ENCODE measurements around the gene TPRG1L.
"Not testable (repeated sequence)": the region's sequence is repeated elsewhere in the genome, so short reads cannot be mapped to it uniquely, and the experiment has no call there.

Gene TPRG1L

GRCh38 chr1:3624200-3625136, at the start of gene TPRG1L:
TPRG1L (plus strand) TSS chr1:3625015; CDS start chr1:3625073, 58 bp downstream.
- peak; percentile 97 for DNase-seq (ENCODE audit: low read depth)
- H3K4me3 ChIP-seq (ENCODE audit: low read length) = peak within 1 kb of the TSS; percentile 79
- TF ChIP-seq CTCF (IDR thresholded peaks at IDR 0.05; ENCODE audit: insufficient read depth, low read depth, low read length, missing control alignments) = no peak

- not testable (repeated sequence) for DNase-seq (ENCODE audit: low read depth); H3K4me3 ChIP-seq (ENCODE audit: low read length)
Observed at GRCh38 chr1:3575515-3575914, 49.3 kb upstream of the TPRG1L start.

DNA sequence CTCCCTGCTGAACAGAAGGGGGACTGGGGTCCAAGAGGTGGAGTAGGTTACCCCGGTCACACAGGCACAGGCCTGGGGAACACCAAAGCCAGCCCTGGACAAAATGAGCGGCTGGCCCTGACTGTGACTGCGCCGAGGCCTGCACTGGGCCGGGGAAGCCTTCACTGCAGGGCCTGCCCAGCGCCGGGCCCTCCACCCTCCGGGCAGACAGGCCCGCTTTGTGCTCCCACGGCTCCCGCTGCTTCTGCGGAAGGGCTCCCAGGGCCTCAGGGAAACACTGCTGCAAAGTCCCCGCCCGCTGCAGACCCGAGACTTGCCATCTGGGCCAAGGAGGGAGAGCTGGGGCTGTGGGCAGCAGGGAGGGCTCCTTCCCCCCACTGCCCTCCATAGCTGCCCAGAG, 48.8 kb upstream of the TPRG1L start:
- no peak for DNase-seq (ENCODE audit: low read depth)
- TF ChIP-seq CTCF (IDR thresholded peaks at IDR 0.05; ENCODE audit: insufficient read depth, low read depth, low read length, missing control alignments) = no peak
- no peak overlapping the region for H3K4me3 ChIP-seq (ENCODE audit: low read length)

GRCh38 chr1:3577300-3577699, 47.5 kb upstream of the TPRG1L start:
- TF ChIP-seq CTCF (IDR thresholded peaks at IDR 0.05; ENCODE audit: insufficient read depth, low read depth, low read length, missing control alignments) = no peak
- H3K4me3 ChIP-seq (ENCODE audit: low read length) = no peak overlapping the region
- no peak for DNase-seq (ENCODE audit: low read depth)

DNA sequence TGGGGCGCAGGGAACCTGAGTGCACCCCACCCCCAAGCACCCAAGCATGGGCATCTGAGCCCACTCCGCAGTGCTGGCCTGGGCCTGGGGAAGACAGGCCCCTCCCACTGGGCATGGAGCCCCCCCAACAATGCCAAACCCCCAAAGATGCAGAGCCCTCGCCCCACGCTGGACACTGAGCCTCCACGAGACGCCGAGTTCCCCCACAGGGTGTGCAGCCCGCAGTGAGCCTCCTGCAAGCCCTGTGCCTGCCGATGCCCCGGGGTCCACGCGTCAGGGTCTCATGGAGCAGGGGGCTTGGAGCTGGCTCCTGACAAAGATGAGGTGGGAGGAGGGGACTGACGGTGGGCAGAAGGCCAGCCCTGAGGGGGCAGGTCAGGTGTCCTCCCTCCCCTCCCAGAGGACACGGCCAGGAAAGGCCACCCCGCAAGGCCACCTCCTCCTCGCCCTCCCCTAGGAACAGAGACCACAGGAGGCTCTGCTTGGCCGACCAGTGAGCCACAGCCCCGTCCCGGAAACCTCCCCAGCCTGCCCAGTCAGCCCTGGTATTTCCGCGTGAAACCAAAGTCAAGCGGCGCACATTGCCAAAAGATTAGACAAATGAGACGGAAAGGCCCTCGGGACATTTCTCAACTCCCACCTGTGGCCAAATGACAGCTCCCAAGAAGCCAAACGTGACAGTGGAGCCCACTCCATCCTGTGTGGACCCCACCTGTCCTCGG, 46.9 kb upstream of the TPRG1L start:
- no peak for DNase-seq (ENCODE audit: low read depth)
- TF ChIP-seq CTCF (IDR thresholded peaks at IDR 0.05; ENCODE audit: insufficient read depth, low read depth, low read length, missing control alignments) = no peak
- H3K4me3 ChIP-seq (ENCODE audit: low read length) = no peak overlapping the region

DNA sequence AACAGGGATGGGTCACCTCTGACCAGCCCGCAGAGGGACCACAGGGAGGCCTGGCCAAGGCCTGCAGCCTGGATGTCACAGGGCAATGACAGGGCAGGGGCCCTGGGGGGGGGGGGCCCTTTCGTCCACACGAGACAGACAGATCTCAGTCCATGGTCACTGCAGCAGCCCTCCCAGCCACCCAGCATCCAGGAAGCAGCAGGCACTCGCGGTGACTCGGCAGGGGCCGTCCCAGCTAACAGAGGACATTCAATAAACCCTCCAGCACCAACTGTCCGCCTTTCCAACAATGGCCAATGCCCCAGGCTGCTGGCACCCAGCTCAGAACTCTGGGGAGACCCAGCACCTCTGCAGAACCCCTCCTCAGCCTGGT, 46.4 kb upstream of the TPRG1L start:
- no peak for TF ChIP-seq CTCF (IDR thresholded peaks at IDR 0.05; ENCODE audit: insufficient read depth, low read depth, low read length, missing control alignments)
- no peak for DNase-seq (ENCODE audit: low read depth)
- H3K4me3 ChIP-seq (ENCODE audit: low read length) = no peak overlapping the region

DNA sequence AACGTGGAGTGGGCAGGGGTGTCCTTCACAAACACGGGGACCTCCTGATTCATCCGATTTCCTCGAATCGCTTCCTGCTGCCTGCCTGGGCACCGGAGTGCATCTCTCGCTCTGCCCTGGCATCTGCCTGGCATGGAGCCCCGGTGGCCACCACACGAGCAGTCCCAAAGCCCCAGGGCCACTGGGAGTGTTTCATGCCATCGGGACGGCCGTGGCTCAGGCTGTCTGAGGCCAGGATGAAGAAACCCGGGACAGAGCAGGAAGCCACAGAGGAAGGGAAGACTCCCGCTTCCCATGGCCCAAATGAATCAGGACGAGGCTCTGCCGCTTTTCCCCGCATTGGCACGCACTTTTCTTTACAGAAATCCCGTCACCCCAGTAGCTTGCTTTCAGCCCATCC, 45.9 kb upstream of the TPRG1L start:
- no peak overlapping the region for H3K4me3 ChIP-seq (ENCODE audit: low read length)
- no peak for DNase-seq (ENCODE audit: low read depth)
- no peak for TF ChIP-seq CTCF (IDR thresholded peaks at IDR 0.05; ENCODE audit: insufficient read depth, low read depth, low read length, missing control alignments)

Measured in epithelial cell of esophagus (primary cell).